ENCODE results near the gene NDUFS6.
A peak's percentile ranks its signal among the peaks of the same experiment; 100 is the strongest.

The NDUFS6 gene

DNA sequence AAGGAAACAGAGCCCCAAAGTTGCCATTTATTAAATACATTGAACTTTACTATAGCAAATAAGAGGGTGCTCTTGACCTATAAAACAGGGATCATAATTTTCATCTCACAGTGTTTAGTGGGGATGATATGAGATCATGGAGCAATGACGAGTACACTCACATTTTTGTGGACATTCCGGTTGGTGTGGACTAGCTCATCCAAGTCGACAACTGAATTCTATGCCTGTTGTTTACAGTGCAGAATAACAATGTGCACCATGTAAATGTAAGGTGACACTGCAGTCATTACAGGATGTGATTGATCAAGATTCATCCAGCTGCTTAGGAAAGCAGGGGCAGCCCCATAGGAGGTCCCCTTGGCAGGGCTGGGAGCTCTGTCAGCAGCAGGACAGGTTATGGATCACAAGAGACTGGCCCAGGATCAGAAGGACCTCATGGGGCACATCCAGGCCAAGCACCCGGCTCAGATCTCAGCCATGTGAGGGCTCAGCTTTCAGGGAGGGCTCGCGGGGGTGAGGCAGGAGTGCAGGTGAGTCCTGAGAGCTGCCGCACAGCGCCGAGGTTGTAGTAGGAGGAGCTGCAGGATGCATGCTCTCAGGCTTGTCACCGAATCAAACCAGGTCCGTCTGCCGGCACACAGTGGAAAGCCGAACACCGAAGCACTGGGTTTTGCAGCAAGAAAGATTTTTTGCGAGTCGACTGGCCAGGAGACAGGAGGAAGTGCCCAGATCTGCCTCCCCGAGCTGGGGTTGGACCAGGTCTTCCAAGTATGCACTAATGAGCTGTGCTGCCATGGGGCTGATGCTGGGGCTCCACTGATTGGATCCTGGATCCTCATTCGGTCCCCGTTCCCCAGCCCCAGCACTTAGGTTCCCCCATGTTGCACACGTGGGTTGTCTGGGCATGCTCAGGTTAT, 29.8 kb upstream of the NDUFS6 start:
- no peak overlapping the region for H3K4me3 ChIP-seq (ENCODE audit: low read length)
- DNase-seq (ENCODE audit: low read depth): no peak
- TF ChIP-seq, protein P1, sequence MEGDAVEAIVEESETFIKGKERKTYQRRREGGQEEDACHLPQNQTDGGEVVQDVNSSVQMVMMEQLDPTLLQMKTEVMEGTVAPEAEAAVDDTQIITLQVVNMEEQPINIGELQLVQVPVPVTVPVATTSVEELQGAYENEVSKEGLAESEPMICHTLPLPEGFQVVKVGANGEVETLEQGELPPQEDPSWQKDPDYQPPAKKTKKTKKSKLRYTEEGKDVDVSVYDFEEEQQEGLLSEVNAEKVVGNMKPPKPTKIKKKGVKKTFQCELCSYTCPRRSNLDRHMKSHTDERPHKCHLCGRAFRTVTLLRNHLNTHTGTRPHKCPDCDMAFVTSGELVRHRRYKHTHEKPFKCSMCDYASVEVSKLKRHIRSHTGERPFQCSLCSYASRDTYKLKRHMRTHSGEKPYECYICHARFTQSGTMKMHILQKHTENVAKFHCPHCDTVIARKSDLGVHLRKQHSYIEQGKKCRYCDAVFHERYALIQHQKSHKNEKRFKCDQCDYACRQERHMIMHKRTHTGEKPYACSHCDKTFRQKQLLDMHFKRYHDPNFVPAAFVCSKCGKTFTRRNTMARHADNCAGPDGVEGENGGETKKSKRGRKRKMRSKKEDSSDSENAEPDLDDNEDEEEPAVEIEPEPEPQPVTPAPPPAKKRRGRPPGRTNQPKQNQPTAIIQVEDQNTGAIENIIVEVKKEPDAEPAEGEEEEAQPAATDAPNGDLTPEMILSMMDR (conservative IDR thresholded peaks at IDR 0.05; ENCODE audit: low read depth, low read length): no peak

DNA sequence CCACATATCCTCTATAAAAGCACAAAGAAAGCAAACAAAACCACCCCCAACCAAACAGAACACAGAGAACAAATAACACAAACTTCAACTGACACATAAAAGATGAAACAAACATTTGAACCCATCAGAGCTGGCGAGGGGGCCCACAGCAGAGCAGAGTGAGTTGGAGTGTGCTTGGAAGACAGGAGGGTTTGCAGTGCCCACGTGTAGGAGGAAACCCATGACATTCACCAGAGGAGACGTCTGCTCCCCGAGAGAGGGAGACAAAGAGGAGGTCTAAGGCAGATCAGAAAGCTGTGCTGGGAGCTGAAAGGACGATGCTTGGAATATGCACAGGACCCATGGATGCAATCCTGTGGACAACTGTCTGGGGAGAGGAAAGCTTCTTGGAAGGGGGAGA, 28.6 kb upstream of the NDUFS6 start:
- no peak overlapping the region for H3K4me3 ChIP-seq (ENCODE audit: low read length)
- TF ChIP-seq, protein P1 (conservative IDR thresholded peaks at IDR 0.05; ENCODE audit: low read depth, low read length): peak; percentile 46
- no peak for DNase-seq (ENCODE audit: low read depth)

DNA sequence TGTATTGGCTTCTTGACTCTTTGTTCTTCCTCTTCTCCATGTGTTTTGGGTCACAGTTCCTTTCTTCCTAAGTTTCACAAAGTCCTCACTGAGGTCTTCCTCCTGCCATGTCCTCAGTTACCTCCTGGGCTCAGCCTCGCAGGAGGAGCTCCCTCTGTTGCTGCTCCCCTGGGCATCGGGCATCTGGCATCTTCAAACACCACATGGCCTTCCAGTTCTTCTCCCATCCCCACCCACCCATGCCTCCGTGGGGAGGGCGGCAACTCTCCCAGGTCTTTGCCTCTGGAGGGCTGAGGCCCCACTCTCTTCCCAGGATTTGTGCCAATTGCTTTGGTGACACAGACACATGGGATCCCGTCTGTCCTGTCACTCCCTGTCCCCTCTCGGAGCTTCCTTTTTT, 24.4 kb upstream of the NDUFS6 start:
- TF ChIP-seq, protein P1 (conservative IDR thresholded peaks at IDR 0.05; ENCODE audit: low read depth, low read length): no peak
- no peak for DNase-seq (ENCODE audit: low read depth)
- no peak overlapping the region for H3K4me3 ChIP-seq (ENCODE audit: low read length)

DNA sequence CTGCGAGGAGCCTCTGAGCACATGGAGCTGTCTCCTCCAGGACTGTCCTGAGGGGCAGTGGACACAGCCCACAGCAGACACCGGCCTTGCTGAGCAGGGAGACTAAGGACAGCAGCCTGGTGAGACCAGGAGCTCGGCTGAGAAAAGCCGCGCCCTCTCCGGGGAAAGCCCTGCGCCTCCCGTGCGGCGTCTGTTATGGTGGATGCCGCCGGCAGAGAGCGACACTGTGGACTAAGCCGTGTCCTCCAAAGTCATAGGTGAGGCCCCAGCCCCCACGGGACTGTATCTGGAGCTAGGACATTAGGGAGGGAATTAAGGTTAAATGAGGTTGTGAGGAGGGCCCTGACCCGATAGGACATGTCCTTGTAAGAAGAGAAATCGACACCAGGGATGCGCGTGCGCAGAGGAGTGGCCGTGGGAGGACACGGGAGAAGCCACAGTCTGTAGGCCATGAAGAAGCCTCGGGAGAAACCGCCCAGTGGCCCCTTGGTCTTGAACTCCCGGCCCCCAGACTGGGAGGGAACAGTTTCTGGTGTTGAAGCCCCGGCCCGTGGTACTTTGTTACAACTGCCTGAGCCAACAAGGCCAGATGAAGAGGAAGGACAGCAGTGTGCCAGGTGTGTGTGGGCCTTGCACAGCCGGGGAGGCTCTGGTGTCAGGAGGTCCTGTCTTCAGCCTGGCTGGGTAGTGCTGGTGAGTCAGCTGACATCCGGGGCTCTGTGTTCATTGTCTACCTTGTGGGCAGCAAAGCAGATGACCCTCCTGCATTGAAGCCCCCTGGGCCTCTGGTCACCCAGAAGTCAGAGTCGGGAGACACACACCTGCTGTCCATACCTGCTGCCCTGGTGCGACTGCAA, 23.7 kb upstream of the NDUFS6 start:
- no peak for DNase-seq (ENCODE audit: low read depth)
- TF ChIP-seq, protein P1 (conservative IDR thresholded peaks at IDR 0.05; ENCODE audit: low read depth, low read length): no peak

DNA sequence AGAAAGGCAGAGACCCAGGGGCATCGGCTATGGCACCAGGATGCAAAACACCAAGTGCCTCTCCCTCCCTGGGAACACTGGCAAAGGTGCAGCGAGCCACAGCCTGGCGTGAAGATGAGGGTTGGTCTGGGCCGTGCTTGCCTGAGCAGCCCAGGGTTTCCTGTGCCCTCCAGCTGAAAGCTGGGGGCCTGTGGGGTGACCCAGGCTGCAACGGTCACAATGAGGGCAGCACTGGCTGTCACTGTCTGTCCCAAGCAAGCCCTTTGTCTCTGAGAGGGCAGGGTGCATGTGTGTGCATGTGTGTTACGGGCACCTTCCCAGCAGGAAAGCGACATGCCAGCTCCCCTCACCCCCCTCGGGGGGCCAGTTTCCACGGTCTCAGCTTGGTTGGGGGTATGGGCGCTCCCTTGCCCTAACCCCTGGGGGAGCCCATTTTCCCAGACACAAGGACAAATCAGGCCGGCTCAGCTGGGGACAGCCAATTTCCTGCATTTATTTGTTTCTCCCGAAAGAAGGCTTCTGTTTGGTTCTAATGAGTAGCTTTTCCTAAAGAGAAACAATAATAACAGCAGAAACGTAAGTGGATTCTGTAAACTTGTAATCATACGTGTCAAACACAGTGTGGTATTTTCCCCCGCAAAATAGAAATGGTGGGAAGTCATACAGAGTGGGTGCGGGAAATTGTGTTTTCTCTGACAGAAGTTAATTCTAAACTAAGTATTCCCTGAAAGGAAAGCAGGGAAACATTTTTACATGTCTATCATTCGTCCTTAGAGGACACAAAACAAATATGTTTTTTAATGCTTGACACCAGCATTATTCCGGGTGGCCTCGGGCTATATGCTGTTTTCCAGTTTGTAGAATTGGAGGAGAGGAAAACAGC, 22.8 kb upstream of the NDUFS6 start:
- no peak for DNase-seq (ENCODE audit: low read depth)
- TF ChIP-seq, protein P1 (conservative IDR thresholded peaks at IDR 0.05; ENCODE audit: low read depth, low read length): no peak
- H3K4me3 ChIP-seq (ENCODE audit: low read length): no peak overlapping the region

More for the DNA sequence above, 23.7 kb upstream of the NDUFS6 start:
- H3K4me3 ChIP-seq (ENCODE audit: low read length): no peak overlapping the region

DNA sequence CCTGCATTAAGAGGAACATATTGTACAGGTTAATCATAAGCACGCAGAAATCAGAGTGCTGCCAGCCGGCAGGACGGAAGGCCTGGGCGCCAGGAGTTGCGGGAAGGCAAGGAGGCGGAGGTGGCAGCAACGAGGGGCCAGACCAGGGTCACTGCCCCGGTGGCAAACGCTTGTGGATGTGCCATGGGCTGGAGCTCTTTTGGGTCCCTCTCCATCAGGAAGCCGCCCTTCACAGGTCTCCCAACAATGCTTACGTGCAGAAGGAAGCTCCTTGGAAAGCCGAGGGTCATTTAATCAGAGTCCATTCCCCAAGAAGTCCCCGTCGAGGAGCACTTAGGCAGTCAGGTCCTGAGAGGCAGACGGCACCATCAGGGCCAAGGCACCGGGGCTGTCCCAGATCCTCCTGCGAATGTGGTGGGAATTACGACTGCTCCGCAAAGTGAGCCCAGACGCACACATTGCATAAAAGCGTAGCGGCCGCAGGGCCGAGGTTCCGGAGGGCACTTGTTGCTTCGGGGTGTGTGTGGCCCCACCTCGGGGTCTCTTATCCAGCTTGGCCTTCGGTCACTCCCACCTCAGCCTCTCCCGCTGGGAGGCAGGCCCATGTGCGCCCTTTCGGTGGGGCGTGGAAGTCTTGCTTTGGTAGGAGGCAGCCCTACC, 22.1 kb upstream of the NDUFS6 start:
- TF ChIP-seq, protein P1 (conservative IDR thresholded peaks at IDR 0.05; ENCODE audit: low read depth, low read length): no peak
- H3K4me3 ChIP-seq (ENCODE audit: low read length): no peak overlapping the region
- DNase-seq (ENCODE audit: low read depth): no peak

Data from retinal pigment epithelial cell (primary cell).